GM18498 (cell line): ENCODE data around the gene MAP3K19.
"Not testable (repeated sequence)": the region's sequence is repeated elsewhere in the genome, so short reads cannot be mapped to it uniquely, and the experiment has no call there.

Experiments
- ATAC-seq: cut with Tn5 transposase; IDR thresholded peaks from one replicate; pipeline ENCODE4 v1.9.1; 2021; ENCODE audit warnings: mild to moderate bottlenecking, moderate library complexity; ENCODE audit not compliant: unreplicated experiment

The MAP3K19 gene

GRCh38 chr2:135052997-135053474, 5.8 kb upstream of the MAP3K19 start:
- ATAC-seq, result peak; percentile 41

DNA sequence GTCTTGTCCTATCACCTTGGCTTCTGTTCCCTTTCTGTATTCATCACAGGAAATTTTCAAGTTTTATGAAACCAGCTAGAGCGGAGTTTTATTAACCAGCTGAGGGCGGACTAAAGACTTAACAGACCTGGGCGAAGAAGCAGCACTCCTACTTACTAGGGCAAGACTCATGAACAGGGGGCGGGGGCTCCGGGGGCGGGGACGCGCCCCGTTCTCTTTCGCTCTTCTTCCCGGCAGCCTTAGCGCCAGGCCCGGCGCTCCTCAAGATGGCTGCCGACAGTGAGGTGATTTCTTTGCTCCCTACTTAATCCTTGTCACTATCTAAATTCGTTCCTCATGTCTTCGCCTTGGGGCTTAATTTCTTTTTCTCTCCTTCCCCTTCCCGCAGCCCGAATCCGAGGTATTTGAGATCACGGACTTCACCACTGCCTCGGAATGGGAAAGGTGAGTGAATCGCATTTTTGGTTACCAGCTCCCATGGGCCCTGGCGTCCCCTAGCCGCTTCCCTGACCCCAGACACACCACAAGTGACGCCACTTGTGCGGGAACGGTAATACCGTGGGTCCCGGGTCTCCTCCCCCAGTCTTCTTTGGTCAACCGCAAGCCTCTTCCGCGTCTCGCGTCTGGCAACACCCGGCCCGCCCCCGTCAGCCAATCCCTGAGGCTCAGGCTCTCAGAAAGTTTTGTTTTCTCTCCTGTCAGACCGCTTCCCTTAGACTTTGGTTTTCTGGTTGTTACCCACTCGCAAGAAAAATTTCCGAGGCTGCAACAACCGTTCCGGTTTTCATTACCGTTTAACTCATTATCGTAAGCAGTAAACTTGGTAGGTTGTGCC, 5.0 kb upstream of the MAP3K19 start, which contains the start of gene RAB3GAP1:
Gene RAB3GAP1 (plus strand): TSS at position 251 of the 835 bp plus-strand sequence. CDS start 16 bp downstream, at position 267.
- peak; percentile 86 for ATAC-seq

DNA sequence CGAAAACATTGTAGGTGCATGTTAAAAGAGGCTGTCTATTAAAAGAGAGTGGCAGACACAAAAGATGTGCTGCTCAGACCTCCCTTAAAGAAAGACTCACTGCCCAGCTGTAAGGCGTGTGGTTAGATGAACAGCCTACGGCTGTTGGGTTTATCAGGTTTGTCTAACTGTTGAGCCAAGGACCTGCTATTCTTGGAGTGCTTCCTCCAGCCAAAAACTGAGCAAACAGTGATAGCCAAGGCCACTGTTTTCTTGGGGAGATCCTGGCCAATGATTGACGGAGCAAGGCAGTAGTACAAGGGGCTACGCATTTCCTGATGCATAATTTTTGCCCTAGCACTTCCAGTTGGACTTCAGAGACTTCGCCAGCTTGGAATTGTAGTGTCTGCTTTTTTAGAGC, 3.4 kb upstream of the MAP3K19 start:
- ATAC-seq, result no peak

DNA sequence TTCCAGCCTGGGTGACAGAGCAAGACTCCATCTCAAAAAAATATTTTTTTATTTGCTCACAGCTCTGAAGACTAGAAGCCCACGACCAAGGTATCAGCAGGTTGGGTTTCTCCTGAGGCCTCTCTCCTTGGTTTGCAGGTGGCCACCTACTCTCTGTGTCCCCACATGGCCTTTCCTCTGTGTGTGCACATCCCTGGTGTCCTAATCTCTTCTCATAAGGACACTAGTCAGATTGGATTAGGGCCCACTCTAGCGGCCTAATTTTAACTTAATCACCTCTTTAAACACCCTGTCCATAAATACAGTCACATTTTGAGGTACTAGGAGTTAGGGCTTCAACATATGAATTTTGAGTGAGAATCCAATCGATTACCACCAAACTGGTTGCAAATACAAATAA, 2.9 kb upstream of the MAP3K19 start:
- ATAC-seq, result no peak

DNA sequence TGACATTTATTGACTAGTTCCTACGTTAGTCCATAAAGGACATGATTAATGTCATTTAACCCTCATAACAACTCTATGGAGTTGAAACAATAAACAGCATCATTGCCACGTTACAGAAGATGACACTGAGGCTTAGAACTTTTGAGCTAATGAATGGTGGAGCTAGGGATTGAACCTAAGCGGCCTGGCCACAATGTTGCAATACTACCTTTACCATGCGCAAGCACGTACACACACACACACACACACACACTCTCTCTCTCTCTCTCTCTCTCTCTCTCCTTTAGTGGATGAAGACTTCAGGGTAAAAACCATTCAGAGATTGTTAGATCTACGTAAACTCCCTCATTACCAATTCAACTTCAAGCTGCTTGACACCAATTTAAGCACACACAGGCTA, 875 bp upstream of the MAP3K19 start:
- no peak for ATAC-seq

GRCh38 chr2:135043345-135043744, 3.9 kb downstream of the MAP3K19 start:
- no peak for ATAC-seq

- ATAC-seq, result no peak
These were observed 9.4 kb downstream of the MAP3K19 start for GRCh38 chr2:135037831-135038230.

- ATAC-seq, result not testable (repeated sequence)
These were observed 14.0 kb downstream of the MAP3K19 start for GRCh38 chr2:135033216-135033615.

DNA sequence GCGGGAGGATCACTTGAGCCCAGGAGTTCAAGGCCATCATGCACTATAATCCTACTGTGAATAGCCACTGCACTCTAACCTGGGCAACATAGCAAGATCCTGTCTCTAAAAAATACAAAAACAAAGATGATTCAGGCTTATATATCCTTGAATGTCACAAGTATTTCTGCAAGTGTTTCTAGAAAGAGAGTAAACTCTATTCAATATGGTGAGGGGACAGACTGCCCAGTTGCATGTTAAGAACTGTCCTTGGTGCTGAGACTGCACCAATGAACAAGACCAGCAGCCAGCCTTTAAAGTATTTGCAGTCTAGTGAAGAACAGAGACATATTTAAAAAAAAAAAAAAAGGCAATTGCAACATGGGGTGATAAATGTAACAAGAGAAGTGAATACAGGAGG, 16.4 kb downstream of the MAP3K19 start:
- no peak for ATAC-seq

DNA sequence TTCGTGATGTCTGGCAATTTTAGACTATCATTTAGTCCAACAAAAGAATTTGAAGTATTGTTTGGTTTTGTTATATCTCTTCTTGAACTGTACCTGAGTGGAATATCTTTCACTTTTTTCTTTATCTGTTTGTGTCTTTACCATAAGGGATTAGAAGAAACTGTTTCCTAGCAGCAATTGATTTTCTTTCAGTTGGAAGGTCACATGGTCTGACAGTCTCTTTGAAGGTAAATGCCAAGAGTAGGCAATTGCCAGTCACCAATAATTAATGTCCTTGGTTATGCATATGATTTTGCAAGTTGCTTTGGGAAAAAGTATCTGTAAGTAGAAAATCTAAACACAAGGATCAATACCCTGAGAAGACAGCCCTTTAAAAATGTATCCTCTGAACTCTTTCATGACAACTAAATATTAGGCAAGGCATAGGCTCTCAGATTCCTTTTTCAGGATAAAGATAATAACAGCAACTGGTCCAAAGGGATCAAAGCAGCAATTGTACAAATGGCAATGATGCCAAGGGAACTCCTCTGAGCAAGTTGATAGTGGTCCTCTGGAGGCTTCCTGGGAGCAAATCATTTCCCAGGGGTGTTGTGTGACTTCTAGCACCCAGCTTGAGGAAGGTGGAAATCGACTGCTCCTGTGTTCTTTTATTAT, 17.6 kb downstream of the MAP3K19 start:
- no peak for ATAC-seq

- no peak for ATAC-seq
These were observed 23.3 kb downstream of the MAP3K19 start for GRCh38 chr2:135023886-135024485.

GRCh38 chr2:135022952-135023880, 24.0 kb downstream of the MAP3K19 start:
- ATAC-seq, result no peak

- no peak for ATAC-seq
These were observed 25.6 kb downstream of the MAP3K19 start for GRCh38 chr2:135021618-135022017.

DNA sequence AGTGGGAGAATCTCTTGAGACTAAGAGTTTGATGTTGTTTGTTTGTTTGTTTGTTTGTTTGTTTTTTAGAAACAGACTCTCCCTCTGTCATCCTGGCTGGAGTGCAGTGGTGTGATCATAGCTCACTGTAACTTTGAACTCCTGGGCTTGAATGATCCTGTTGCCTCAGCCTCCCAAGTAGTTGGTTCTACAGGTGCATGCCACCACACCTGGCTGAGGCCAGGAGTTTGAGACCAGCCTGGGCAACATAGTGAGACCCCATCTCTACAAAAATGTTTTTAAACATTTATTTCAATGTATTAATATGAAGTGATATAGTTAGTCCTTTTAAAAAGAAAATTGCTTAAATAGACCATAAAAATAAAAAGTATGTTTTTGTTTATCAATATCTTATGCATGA, 35.6 kb downstream of the MAP3K19 start:
- no peak for ATAC-seq

DNA sequence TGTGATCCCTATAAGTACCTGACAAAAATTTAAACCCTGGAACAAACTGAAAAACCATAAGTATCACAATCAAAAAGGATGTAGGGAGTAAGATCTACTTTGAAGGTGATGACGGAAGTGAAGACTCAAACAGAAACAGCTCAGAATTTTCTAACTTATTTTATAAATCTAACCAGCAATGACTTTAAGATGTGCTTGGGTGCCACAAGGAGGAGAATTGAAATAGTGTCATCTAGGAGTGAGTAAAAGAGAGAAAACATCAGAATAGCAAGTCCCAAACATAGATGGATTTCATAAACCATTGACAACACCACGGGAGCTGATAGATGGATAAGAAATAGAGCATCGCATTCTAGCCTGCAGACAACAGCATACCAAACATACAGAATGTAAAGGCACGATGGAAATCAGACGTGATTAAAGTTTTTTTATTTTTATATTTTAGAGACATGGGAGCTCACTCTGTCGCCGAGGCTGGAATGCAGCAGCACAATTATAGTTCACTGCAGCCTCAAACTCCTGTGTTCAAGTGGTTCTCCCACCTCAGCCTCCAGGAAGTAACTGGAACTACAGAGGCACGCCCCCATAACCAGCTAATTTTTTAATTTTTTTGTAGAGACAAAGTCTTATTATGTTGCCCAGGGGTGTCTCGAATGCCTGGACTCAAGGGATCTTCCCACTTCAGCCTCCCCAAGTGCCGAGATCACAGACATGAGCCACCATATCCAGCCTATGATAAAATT, 36.9 kb downstream of the MAP3K19 start:
- ATAC-seq, result no peak

DNA sequence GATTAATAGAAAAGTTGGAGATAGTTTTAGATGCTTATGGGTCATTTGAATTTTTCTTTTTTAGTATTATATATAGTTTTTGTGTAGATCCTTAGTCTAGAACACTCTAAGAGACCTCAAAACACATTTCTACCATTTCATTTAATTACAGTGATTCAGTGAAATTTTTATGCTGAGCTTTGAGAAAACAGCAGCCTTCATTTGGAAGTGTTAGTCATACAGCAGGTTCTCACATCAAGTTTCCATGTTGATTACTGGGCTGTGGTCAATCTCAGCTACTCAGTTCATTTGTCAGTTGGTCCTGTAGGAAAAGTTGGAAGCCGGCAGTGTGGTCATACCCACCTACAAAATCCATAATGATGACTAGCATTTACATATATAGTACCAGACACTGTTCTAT, 37.9 kb downstream of the MAP3K19 start:
- no peak for ATAC-seq

GRCh38 chr2:135005753-135006152, 41.5 kb downstream of the MAP3K19 start:
- ATAC-seq, result no peak

GRCh38 chr2:135004005-135004746, 43.1 kb downstream of the MAP3K19 start:
- peak; percentile 89 for ATAC-seq

GRCh38 chr2:135002836-135003235, 44.4 kb downstream of the MAP3K19 start:
- ATAC-seq, result no peak
